ENCODE measurements around the gene GALK2. TPM values are rescaled to one million over a fixed set of nuclear protein-coding genes. Genes with fewer than 3 reads are reported as not detected.

Gene GALK2
- polyA plus RNA-seq, 1 donor, result 25.0 TPM

DNA sequence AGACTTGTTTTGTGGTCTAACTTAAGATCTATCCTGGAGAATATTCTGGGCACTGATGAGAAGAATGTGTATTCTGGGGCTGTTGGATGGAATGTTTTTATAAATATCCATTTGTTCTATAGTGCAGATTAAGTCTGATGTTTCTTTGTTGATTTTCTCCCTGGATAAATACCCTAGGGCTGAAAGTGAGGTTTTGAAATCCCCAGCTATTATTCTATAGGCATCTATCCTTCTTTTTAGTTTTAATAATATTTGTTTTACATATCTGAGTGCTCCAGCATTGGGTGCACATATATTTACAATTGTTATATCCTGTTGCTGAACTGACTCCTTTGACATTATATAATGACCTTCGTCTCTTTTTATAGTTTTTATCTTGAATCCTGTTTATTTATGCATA lies 42.9 kb downstream of the GALK2 start:
- DNase-seq, result no peak
- H3K4me3 ChIP-seq (ENCODE audit: low read length), result no peak overlapping the region
- no peak overlapping the region for H3K27ac ChIP-seq (ENCODE audit: low read length)
- H3K4me1 ChIP-seq (ENCODE audit: control insufficient read depth, insufficient read depth, low read length), result no peaks in the 10 kb centered on the region
- 80% methylated on average over 1 of the region's 1 CpG for WGBS (ENCODE audit: insufficient coverage, low lambda C conversion rate)
- H3K36me3 ChIP-seq (ENCODE audit: control insufficient read depth, insufficient read depth, low read length), result peaks cover 11% of the 10 kb centered on the region
- H3K9me3 ChIP-seq (ENCODE audit: control insufficient read depth, low read depth, low read length), result peaks cover 30% of the 10 kb centered on the region
- H3K27me3 ChIP-seq (ENCODE audit: control insufficient read depth, insufficient read depth, low read length), result no peaks in the 10 kb centered on the region

GRCh38 chr15:49215768-49216739 lies 46.0 kb downstream of the GALK2 start:
- no peak for DNase-seq
- WGBS (ENCODE audit: insufficient coverage, low lambda C conversion rate), result no CpG with 5 or more reads among the region's 7 CpGs
- H3K4me3 ChIP-seq (ENCODE audit: low read length), result no peak overlapping the region
- no peak overlapping the region for H3K27ac ChIP-seq (ENCODE audit: low read length)
- H3K9me3 ChIP-seq (ENCODE audit: control insufficient read depth, low read depth, low read length), result peaks cover 11% of the 10 kb centered on the region
- H3K27me3 ChIP-seq (ENCODE audit: control insufficient read depth, insufficient read depth, low read length), result no peaks in the 10 kb centered on the region
- no peaks in the 10 kb centered on the region for H3K4me1 ChIP-seq (ENCODE audit: control insufficient read depth, insufficient read depth, low read length)
- H3K36me3 ChIP-seq (ENCODE audit: control insufficient read depth, insufficient read depth, low read length), result peaks cover 24% of the 10 kb centered on the region

DNA sequence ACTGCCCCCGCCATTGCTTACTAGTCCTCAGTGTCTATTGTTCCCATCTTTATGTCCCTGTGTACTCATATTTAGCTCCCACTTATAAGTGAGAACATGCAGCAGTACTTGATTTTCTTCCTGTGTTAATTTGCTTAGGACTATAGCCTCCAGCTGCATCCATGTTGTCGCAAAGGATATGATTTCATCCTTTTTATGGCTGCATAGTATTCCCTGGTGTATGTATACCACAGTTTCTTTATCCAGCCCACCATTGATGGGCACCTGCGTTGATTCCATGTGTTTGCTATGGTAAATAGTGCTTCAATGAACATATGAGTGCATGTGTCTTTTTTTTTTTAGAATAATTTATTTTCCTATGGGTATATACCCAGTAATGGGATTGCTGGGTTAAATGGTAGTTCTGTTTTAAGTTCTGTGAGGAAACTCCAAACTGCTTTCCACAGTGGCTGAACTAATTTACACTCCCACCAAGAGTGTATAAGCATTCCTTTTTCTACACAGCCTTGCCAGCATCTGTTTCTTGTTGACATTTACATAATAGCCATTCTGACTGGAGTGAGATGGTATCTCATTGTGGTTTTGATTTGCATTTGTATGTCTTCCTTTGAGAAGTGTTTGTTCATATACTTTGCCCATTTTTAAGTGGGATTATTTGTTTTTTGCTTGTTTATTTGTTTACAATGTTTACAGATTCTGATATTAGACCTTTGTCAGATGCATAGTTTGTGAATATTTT lies 53.7 kb downstream of the GALK2 start:
- 40% methylated on average over 1 of the region's 3 CpGs for whole genome bisulfite sequencing (ENCODE audit: insufficient coverage, low lambda C conversion rate)
- no peak for DNase-seq
- Histone ChIP-seq H3K36me3 (ENCODE audit: control insufficient read depth, insufficient read depth, low read length) (peaks cover 18% of the 10 kb centered on the region), H3K27me3 (ENCODE audit: control insufficient read depth, insufficient read depth, low read length) (no peaks in the 10 kb centered on the region), H3K4me1 (ENCODE audit: control insufficient read depth, insufficient read depth, low read length) (no peaks in the 10 kb centered on the region), H3K4me3 (ENCODE audit: low read length) (no peak overlapping the region), H3K27ac (ENCODE audit: low read length) (no peak overlapping the region), H3K9me3 (ENCODE audit: control insufficient read depth, low read depth, low read length) (peaks cover 9% of the 10 kb centered on the region)

- WGBS (ENCODE audit: insufficient coverage, low lambda C conversion rate), result no CpG with 5 or more reads among the region's 3 CpGs
- Histone ChIP-seq H3K4me3 (ENCODE audit: low read length) (no peak overlapping the region), H3K4me1 (ENCODE audit: control insufficient read depth, insufficient read depth, low read length) (no peaks in the 10 kb centered on the region), H3K27me3 (ENCODE audit: control insufficient read depth, insufficient read depth, low read length) (no peaks in the 10 kb centered on the region), H3K27ac (ENCODE audit: low read length) (no peak overlapping the region), H3K36me3 (ENCODE audit: control insufficient read depth, insufficient read depth, low read length) (peaks cover 24% of the 10 kb centered on the region), H3K9me3 (ENCODE audit: control insufficient read depth, low read depth, low read length) (peaks cover 19% of the 10 kb centered on the region)
- no peak for DNase-seq
Measured at GRCh38 chr15:49225572-49226281, 55.7 kb downstream of the GALK2 start.

DNA sequence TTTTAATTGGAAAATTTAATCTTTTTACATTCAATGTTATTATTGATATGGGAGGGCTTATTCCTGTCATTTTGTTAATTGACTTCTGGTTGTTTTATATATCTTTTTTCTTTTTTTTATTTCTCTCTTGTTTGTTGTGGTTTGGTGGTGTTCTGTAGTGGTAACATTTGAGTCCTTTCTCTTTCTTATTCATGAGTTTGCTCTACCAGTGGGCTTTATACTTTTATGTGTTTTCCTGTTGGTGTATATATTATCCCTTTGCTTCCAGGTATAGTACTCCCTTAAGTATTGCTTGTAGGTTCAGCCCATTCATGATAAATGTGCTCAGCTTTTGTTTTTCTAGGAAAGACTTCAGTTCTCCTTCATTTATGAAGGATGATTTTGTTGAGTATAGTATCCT lies 57.6 kb downstream of the GALK2 start:
- Histone ChIP-seq H3K4me1 (ENCODE audit: control insufficient read depth, insufficient read depth, low read length) (no peaks in the 10 kb centered on the region), H3K9me3 (ENCODE audit: control insufficient read depth, low read depth, low read length) (peaks cover 25% of the 10 kb centered on the region), H3K36me3 (ENCODE audit: control insufficient read depth, insufficient read depth, low read length) (peaks cover 30% of the 10 kb centered on the region), H3K4me3 (ENCODE audit: low read length) (no peak overlapping the region), H3K27me3 (ENCODE audit: control insufficient read depth, insufficient read depth, low read length) (no peaks in the 10 kb centered on the region), H3K27ac (ENCODE audit: low read length) (no peak overlapping the region)
- DNase-seq, result no peak

- Histone ChIP-seq H3K36me3 (ENCODE audit: control insufficient read depth, insufficient read depth, low read length) (peaks cover 30% of the 10 kb centered on the region), H3K9me3 (ENCODE audit: control insufficient read depth, low read depth, low read length) (peaks cover 25% of the 10 kb centered on the region), H3K4me1 (ENCODE audit: control insufficient read depth, insufficient read depth, low read length) (no peaks in the 10 kb centered on the region), H3K27me3 (ENCODE audit: control insufficient read depth, insufficient read depth, low read length) (no peaks in the 10 kb centered on the region), H3K27ac (ENCODE audit: low read length) (no peak overlapping the region), H3K4me3 (ENCODE audit: low read length) (no peak overlapping the region)
- no peak for DNase-seq
- no CpG with 5 or more reads among the region's 5 CpGs for WGBS (ENCODE audit: insufficient coverage, low lambda C conversion rate)
Measured at GRCh38 chr15:49229922-49230321, 59.9 kb downstream of the GALK2 start.

GRCh38 chr15:49232236-49232806 lies 62.3 kb downstream of the GALK2 start:
- 67% methylated on average over 1 of the region's 2 CpGs for WGBS (ENCODE audit: insufficient coverage, low lambda C conversion rate)
- Histone ChIP-seq H3K36me3 (ENCODE audit: control insufficient read depth, insufficient read depth, low read length) (peaks cover 21% of the 10 kb centered on the region), H3K4me1 (ENCODE audit: control insufficient read depth, insufficient read depth, low read length) (no peaks in the 10 kb centered on the region), H3K4me3 (ENCODE audit: low read length) (no peak overlapping the region), H3K27me3 (ENCODE audit: control insufficient read depth, insufficient read depth, low read length) (no peaks in the 10 kb centered on the region), H3K9me3 (ENCODE audit: control insufficient read depth, low read depth, low read length) (peaks cover 25% of the 10 kb centered on the region), H3K27ac (ENCODE audit: low read length) (no peak overlapping the region)
- DNase-seq, result peak in 1 of 2 donors; percentile 38

GRCh38 chr15:49235446-49236124 lies 65.5 kb downstream of the GALK2 start:
- no peaks in the 10 kb centered on the region for H3K27me3 ChIP-seq (ENCODE audit: control insufficient read depth, insufficient read depth, low read length)
- peaks cover 13% of the 10 kb centered on the region for H3K9me3 ChIP-seq (ENCODE audit: control insufficient read depth, low read depth, low read length)
- DNase-seq, result peak; percentile 40 to 50
- peaks cover 10% of the 10 kb centered on the region for H3K36me3 ChIP-seq (ENCODE audit: control insufficient read depth, insufficient read depth, low read length)
- no peak overlapping the region for H3K27ac ChIP-seq (ENCODE audit: low read length)
- H3K4me1 ChIP-seq (ENCODE audit: control insufficient read depth, insufficient read depth, low read length), result no peaks in the 10 kb centered on the region
- H3K4me3 ChIP-seq (ENCODE audit: low read length), result no peak overlapping the region
- 67% methylated on average over 2 of the region's 3 CpGs for WGBS (ENCODE audit: insufficient coverage, low lambda C conversion rate)

DNA sequence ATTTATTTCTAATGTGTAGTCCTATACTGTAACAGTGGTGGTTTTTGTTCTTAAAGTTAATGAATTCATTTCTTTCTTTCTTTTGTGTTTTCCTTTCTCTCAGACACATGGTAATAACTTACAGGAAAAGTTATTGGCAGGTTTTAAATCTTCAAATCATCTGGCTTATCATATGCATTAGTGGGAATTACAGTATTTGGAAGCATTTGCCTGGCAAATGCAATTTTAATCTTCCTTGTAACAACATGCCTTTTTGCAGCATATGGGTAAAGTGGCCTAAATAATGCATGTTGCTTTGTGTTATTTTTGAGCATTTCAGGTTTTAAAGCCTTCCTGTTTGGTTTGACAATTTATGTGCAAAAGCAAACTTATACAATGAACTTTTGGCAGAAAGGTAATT lies 66.8 kb downstream of the GALK2 start:
- H3K27me3 ChIP-seq (ENCODE audit: control insufficient read depth, insufficient read depth, low read length), result no peaks in the 10 kb centered on the region
- H3K27ac ChIP-seq (ENCODE audit: low read length), result no peak overlapping the region
- H3K9me3 ChIP-seq (ENCODE audit: control insufficient read depth, low read depth, low read length), result peaks cover 6% of the 10 kb centered on the region
- no peaks in the 10 kb centered on the region for H3K4me1 ChIP-seq (ENCODE audit: control insufficient read depth, insufficient read depth, low read length)
- no peak overlapping the region for H3K4me3 ChIP-seq (ENCODE audit: low read length)
- no peak for DNase-seq
- H3K36me3 ChIP-seq (ENCODE audit: control insufficient read depth, insufficient read depth, low read length), result peaks cover 7% of the 10 kb centered on the region

- no peaks in the 10 kb centered on the region for H3K27me3 ChIP-seq (ENCODE audit: control insufficient read depth, insufficient read depth, low read length)
- peaks cover 12% of the 10 kb centered on the region for H3K36me3 ChIP-seq (ENCODE audit: control insufficient read depth, insufficient read depth, low read length)
- H3K4me1 ChIP-seq (ENCODE audit: control insufficient read depth, insufficient read depth, low read length), result no peaks in the 10 kb centered on the region
- no peak overlapping the region for H3K4me3 ChIP-seq (ENCODE audit: low read length)
- no peak for DNase-seq
- WGBS (ENCODE audit: insufficient coverage, low lambda C conversion rate), result no CpG with 5 or more reads among the region's 2 CpGs
- H3K9me3 ChIP-seq (ENCODE audit: control insufficient read depth, low read depth, low read length), result no peaks in the 10 kb centered on the region
- H3K27ac ChIP-seq (ENCODE audit: low read length), result no peak overlapping the region
Measured at GRCh38 chr15:49238342-49238741, 68.3 kb downstream of the GALK2 start.
